Heart left ventricle (tissue), 16 donors: ENCODE data around the gene PACS1. TPM values are rescaled to one million over a fixed set of nuclear protein-coding genes. Genes with fewer than 3 reads are reported as not detected.

ENCODE experiments used
- ATAC-seq, 4 donors: fragments of 200-7000 bp; cut with Tn5 transposase; one replicate each; pipeline ENCODE4 v1.9.1; 2020 to 2022; ENCODE audit warnings: moderate library complexity in 4 of 4, mild to moderate bottlenecking in 3 of 4, moderate number of reproducible peaks in 1 of 4
- DNase-seq, 5 donors: peaks; one replicate each; pipeline ENCODE4 v3.0.0-alpha.2; 2020
- H3K27ac ChIP-seq, 12 donors: fragments of 200-600 bp; sonication (generic) in 4 of 12; one replicate each; pipeline versions ENCODE4 v1.5.0 to v1.8.0; 2016 to 2022; ENCODE audit warnings: mild to moderate bottlenecking in 2 of 12
- H3K27me3 ChIP-seq, 9 donors: fragments of 200-600 bp; sonication (generic) in 2 of 9; one replicate each; pipeline versions ENCODE4 v1.5.1 to v1.8.0; 2016 to 2022; ENCODE audit warnings: mild to moderate bottlenecking in 3 of 9
- H3K36me3 ChIP-seq, 9 donors: fragments of 200-600 bp; sonication (generic) in 2 of 9; one replicate each; pipeline versions ENCODE4 v1.5.0 to v1.8.0; 2018 to 2022; ENCODE audit warnings: mild to moderate bottlenecking in 2 of 9
- H3K4me1 ChIP-seq, 12 donors: fragments of 200-600 bp; sonication (generic) in 4 of 12; one replicate each; pipeline versions ENCODE4 v1.5.0 to v1.8.0; 2016 to 2022; ENCODE audit warnings: mild to moderate bottlenecking in 3 of 12
- H3K4me3 ChIP-seq, 12 donors: fragments of 200-600 bp; sonication (generic) in 4 of 12; one replicate each; pipeline versions ENCODE4 v1.5.0 to v1.8.0; 2017 to 2022; ENCODE audit warnings: mild to moderate bottlenecking in 9 of 12, moderate library complexity in 4 of 12
- H3K9me3 ChIP-seq, 12 donors: fragments of 200-600 bp; sonication (generic) in 4 of 12; one replicate each; pipeline versions ENCODE4 v1.5.0 to v1.8.0; 2016 to 2022; ENCODE audit warnings: mild to moderate bottlenecking in 1 of 12
- POLR2A ChIP-seq, 2 donors: fragments of 450-650 bp; IDR thresholded peaks; one replicate each; pipeline ENCODE4 v1.6.1; 2017; ENCODE audit warnings: antibody characterized with exemption in 2 of 2, mild to moderate bottlenecking in 2 of 2, moderate library complexity in 2 of 2
- WGBS, 4 donors: extraction: QIAGEN DNeasy Blood & Tissue Kit in 2 of 4; methylation state at CpG; one replicate each; pipeline versions ENCODE4 v1.1.5 to v1.1.7; 2013 to 2018; 5-methylcytosine and 5-hydroxymethylcytosine counted together
- intact Hi-C, 10 donors: fragments of 100-400 bp; cut with DNase I; formaldehyde crosslinking; loops; one replicate each; pipeline versions ENCODE4 v1.11.1 to v1.14.2; 2022
- polyA plus RNA-seq, 2 donors: library from polyadenylated mRNA; stranded (reverse); fragments of 200-250 nt; gene quantifications; one replicate each; pipeline ENCODE4 v1.2.3, GENCODE V29; 2013
- total RNA-seq, 9 donors: library from RNA; depleted of rRNA in 2 of 9; stranded (reverse); fragments of >200 nt in 2 of 9; fragmentation: NEBNext Ultra II Directional in 3 of 9; extraction: Animal tissue kit (Norgen Biotek cat#: 25700) in 3 of 9; gene quantifications; one replicate each; pipeline versions ENCODE4 v1.1.0 to v1.2.4, GENCODE V29; 2016 to 2023
- TF ChIP-seq, protein P1 (sequence below), 12 donors: fragments of 200-600 bp; sonication (generic) in 4 of 12; IDR thresholded peaks; one replicate each; pipeline versions ENCODE4 v1.5.0 to v1.8.0; 2018 to 2022; ENCODE audit warnings: antibody characterized with exemption in 12 of 12, mild to moderate bottlenecking in 5 of 12
- donor health status: ischemic (EF 13 %, LVEDD 7.1; RV severe dilation, severe dysfunction).
- donor health status: healthy with polysubstance abuse.
- donor health status: DM: no; HTN: yes; CAD: no.
- donor health status: DM: no; HTN: no; CAD: no.
- donor health status: ischemic (EF 25% LVEDD 6.9; RV normal size, moderate dysfunction).
- donor health status: ischemic (EF 25% LVEDD 5.7; RV mildly dilated, moderate dysfunction).
- donor health status: healthy.
- donor health status: DM: yes; HTN: yes; CAD: no.
- donor health status: ischemic (EF 35%, LVEDD 5.7; RV mildly dilated, moderate dysfunction).
- donor health status: nonischemic (EF 11% LVEDD 7.7; RV severe dilation, severe dysfunction).
- donor health status: DM: yes; HTN: yes; CAD: no.
- donor health status: PGD.
- donor health status: ischemic (EF 29% LVEDD 5.4; RV normal size, mild dysfunction).
- donor health status: nonischemic (EF 23%, LVEDD 6.1; RV moderate dilation, normal function).

Gene PACS1
- total and polyA plus RNA-seq, 11 donors, result 30.6 to 151 (median 89.8) TPM

DNA sequence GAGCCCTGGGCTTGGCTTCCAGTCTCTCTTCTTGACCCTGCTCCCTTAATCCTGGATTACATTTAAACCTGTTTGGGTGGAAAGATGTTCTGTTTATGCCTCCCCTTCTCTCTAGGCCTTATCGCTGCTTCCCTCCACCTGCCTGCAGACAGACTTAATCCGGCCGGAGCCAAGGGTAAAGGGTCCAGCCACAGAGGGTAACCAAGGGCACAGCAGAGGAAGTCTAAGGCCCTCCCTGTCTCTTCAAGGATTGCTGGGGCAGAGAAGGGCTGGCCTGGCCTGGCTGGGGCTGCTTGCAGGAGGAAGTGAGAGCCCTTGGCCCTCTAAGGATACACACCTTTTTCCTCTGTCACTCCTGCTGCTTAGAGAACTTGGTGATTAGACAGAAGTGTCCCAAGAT lies 23.2 kb upstream of the PACS1 start:
- Histone ChIP-seq H3K27me3 (peaks cover 0 to 20% (median 5%) of the 10 kb centered on the region in 9 donors), H3K36me3 (no peaks in the 10 kb centered on the region), H3K4me1 (peaks cover 0 to 37% (median 12%) of the 10 kb centered on the region in 12 donors), H3K4me3 (no peak overlapping the region), H3K9me3 (no peaks in the 10 kb centered on the region), H3K27ac (peak overlapping the region in 3 of 12 donors; percentile 29 to 66 (median 43))
- DNase-seq (no peak), ATAC-seq (no peak)
- 86 to 97% (median 93%) methylated on average over 3 of the region's 3 CpGs for WGBS, 4 donors
- TF ChIP-seq, protein P1, sequence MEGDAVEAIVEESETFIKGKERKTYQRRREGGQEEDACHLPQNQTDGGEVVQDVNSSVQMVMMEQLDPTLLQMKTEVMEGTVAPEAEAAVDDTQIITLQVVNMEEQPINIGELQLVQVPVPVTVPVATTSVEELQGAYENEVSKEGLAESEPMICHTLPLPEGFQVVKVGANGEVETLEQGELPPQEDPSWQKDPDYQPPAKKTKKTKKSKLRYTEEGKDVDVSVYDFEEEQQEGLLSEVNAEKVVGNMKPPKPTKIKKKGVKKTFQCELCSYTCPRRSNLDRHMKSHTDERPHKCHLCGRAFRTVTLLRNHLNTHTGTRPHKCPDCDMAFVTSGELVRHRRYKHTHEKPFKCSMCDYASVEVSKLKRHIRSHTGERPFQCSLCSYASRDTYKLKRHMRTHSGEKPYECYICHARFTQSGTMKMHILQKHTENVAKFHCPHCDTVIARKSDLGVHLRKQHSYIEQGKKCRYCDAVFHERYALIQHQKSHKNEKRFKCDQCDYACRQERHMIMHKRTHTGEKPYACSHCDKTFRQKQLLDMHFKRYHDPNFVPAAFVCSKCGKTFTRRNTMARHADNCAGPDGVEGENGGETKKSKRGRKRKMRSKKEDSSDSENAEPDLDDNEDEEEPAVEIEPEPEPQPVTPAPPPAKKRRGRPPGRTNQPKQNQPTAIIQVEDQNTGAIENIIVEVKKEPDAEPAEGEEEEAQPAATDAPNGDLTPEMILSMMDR (IDR thresholded peaks at IDR 0.05), result no peak
- TF ChIP-seq POLR2A (IDR thresholded peaks at IDR 0.05), result no peak
- intact Hi-C loops, result no loop called here

DNA sequence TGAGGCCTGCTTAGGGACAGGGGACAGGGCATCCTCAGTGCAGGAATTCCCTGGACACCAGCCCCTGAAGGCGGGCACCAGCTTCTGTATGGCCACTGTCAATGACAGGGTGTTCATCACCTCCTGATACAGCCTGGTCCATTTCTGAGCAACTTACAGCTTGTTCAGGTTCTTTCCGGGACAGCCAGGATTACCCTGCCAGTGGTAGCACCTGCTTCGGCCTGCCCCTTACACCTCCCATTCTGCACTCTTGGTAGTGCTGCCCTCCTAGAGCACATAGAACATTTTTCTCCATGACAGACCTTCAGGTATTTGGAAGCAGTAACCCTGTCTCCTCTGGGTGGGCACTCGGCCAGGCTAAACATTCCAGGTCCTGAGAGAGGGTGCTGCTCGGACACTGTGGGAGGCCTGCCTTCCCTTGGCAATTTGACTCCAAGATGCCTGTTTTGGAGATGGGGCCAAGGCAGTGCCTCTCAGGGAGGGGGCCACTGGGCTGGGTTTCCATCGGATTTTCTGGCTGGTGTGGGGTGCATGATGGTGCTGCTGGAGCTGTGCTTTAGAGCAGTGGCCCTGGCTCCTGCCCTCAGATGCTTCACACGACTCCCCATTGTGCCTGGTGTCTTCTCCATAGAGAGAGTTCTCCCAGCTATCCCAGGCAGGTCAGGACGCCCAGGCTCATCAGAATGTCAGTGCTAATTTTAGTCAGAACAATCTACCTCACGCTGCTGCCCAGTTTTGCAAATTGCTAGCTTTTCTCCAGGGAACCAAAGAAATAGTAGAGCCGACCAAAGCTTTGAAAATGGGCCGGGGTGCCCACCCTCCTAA lies 22.3 kb upstream of the PACS1 start:
- intact Hi-C loops, result no loop called here
- no peak for DNase-seq
- Histone ChIP-seq H3K36me3 (peaks cover 0 to 3% (median 0%) of the 10 kb centered on the region in 9 donors), H3K27me3 (peaks cover 0 to 20% (median 5%) of the 10 kb centered on the region in 9 donors), H3K9me3 (no peaks in the 10 kb centered on the region), H3K4me3 (peak overlapping the region in 1 of 12 donors; percentile 49), H3K27ac (peak overlapping the region in 7 of 12 donors; percentile 17 to 66 (median 32)), H3K4me1 (peaks cover 0 to 40% (median 13%) of the 10 kb centered on the region in 12 donors)
- ATAC-seq, result peak in 2 of 4 donors; percentile 13
- 47 to 75% (median 62%) methylated on average over 11 of the region's 11 CpGs for WGBS, 4 donors
- TF ChIP-seq, protein P1 (IDR thresholded peaks at IDR 0.05), result no peak
- no peak for TF ChIP-seq POLR2A (IDR thresholded peaks at IDR 0.05)

DNA sequence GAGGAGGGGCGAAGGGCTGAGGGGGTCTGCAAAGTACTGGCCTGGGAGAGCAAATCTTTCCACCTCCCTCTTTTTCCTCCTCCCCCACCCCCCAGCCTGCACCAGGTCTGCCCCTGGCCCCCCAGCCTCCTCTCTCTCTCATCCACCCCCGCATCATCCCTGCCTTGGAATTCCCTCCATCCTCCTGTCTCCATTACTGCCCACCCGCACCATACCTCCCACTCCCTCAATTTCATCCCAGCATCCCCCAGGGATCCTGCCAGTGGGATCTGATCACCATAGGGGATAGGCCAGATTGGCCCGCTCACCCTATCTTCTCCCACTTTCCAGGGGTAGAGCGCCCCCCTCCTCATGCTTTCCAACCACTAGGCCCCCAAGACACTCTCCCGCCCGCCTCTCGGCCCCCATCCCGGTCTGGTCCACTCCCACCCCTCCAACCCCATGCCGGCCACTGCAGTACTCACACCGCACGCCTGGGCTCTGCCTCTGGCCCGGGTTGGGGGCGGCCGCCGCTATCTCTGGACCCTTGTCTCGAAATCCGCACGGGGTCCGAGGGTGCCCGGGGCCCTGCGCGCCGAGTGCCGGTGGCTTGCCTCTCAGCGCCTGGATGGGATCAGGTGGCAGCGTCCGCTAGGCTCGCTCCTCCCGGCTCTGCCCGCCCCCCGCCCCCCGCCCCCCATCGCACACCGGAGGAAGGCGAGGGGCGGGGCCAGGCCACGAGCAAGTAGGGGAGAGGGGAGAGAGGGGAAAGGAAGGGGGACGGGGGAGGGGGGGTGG lies 21.3 kb upstream of the PACS1 start, which contains the start of gene GAL3ST3:
TSS of gene GAL3ST3 (minus strand) at position 615 of the 777 bp plus-strand sequence. CDS start 3,746 bp downstream, outside the sequence.
- intact Hi-C loops, result no loop called here
- TF ChIP-seq POLR2A (IDR thresholded peaks at IDR 0.05), result no peak
- TF ChIP-seq, protein P1 (IDR thresholded peaks at IDR 0.05), result no peak
- Histone ChIP-seq H3K27me3 (peaks cover 0 to 20% (median 5%) of the 10 kb centered on the region in 9 donors), H3K27ac (peak within 1 kb of the TSS in 5 of 12 donors; percentile 17 to 66 (median 32)), H3K4me1 (peaks cover 0 to 49% (median 21%) of the 10 kb centered on the region in 12 donors), H3K36me3 (peaks cover 0 to 6% (median 2%) of the 10 kb centered on the region in 9 donors), H3K9me3 (no peaks in the 10 kb centered on the region), H3K4me3 (peak within 1 kb of the TSS in 9 of 12 donors; percentile 16 to 49 (median 29))
- WGBS, 4 donors, result 11 to 38% (median 15%) methylated on average over 11 to 39 of the region's 39 CpGs
- ATAC-seq, result no peak
- DNase-seq, result no peak
